Suppressor macrophage (primary cell): ENCODE data around the gene RHPN2.
"Not testable (repeated sequence)": the region's sequence is repeated elsewhere in the genome, so short reads cannot be mapped to it uniquely, and the experiment has no call there.

Source experiments
- DNase-seq, 4 experiments: peaks; one replicate each; pipeline ENCODE4 v3.0.0-alpha.2; 2020 to 2022

Gene RHPN2

DNA sequence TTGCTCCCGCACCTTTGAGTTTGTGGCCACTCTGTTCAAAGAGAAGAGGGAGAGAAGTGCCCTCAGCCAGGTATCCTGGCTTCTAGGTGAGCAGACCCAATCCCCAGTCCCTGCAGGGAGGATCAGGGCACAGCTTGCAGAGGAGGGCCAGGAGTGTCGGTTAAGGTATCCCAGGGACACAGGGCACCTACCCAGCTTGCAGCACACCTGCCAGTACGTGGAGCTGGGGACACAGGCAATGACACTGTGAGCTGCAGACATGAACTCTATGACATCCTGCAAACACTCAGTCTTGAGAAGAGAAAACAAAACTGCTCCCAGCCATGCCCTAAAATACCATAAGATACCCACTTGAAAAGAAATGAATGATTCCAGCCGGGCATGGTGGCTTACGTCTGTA is 38.1 kb downstream of the RHPN2 start:
- not testable (repeated sequence) for DNase-seq

DNA sequence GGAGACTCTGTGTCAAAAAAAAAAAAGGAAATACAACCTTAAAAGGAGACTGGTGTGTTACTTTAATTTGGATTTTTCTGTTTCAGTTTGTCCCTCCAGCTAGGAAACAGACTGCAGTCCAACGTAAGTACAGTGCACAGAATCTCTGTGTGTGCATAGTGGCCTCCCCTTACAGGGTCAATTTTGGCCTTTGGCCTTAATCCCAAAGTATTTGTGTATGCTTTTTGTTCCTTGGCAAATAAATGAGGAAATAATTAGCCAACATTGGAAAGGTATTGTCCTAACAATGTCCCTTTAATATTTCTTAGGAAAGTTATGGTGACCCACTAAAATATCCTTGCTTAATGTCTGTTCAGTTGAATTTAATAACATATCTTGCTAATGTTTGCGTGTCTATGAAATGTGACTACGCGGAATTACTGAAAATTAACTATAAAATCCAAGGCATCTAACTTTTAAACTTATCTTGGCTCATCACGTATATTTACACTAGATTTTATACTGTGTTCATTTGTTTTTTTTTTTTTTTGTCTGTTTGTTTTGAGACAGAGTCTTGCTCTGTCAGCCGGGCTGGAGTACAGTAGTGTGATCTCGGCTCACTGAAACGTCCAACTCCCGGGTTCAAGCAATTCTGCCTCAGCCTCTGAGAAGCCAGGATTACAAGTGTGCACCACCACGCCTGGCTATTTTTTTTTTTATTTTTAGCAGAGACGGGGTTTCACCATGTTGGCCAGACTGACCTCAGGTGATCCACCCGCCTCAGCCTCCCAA is 39.0 kb downstream of the RHPN2 start:
- DNase-seq: not testable (repeated sequence)

DNA sequence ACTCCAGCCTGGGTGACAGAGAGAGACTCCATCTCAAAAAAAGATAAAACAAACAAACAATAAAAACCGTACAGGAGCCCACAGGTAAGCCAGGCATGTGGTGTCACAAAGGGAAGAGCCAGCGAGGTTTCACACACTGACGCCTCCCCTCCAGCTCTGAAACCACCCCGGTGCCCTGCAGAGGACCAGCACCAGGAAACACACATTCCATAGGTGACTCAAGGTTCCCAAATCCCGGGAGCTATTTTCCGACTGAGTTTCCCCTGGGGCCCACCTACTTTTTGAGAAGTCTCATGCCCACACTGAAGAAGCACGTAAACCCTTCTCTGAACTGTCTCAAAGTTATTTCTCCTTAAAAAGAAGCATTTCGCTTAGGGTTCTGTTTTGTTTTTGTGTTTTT is 40.3 kb downstream of the RHPN2 start:
- DNase-seq: no peak

DNA sequence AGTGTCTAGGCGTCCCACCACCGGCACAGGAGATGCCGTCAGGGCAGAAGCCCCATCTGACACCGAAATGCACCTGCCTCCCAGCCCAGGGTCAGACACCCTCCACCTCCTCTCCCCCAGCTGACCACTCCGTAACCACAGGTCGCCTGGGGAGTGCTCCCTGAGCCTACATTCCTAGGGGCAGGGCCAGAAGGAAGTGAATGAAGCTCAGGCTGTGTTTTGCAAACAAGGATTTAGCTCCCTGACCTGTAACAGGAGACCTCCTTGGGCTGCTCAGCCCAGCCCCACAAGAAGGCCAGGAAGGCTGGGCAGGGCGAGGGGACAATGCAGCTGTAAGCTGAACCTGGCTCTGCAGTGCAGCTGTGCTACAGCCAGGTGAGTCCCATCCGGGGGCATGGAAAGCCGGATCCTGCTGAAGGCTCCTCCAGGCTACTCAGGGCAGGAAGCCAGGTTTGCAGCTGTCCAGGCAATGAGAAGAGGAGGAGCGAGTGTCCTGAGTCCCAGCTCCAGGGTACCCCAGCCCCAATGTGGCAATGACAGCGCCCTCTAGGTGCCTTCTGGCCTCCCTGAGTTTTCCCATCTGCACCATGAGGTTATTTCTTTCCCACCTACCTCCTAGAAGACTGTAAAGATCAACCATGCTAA is 42.1 kb downstream of the RHPN2 start:
- DNase-seq: no peak

- DNase-seq: not testable (repeated sequence)
Observed at GRCh38 chr19:33010891-33011290, 53.8 kb downstream of the RHPN2 start.

DNA sequence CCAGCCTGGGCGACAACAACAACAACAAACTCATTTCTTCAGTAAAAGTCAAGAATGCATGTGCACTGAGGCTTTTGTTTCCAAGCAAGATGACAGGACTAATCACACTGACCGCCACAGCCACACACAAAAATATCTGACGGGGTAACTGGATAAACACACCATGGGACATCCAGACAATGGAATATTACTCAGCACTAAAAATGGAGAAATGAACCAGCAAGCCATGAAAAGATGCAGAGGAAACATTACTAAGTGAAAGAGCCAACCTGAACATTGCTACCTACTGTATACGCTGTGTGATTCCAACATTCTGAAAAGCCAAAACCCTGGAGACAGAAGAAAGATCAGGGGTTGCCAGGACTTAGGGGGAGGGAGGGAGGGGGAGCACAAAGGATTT is 56.0 kb downstream of the RHPN2 start:
- DNase-seq: no peak

GRCh38 chr19:33005440-33005839 is 59.2 kb downstream of the RHPN2 start:
- no peak for DNase-seq

DNA sequence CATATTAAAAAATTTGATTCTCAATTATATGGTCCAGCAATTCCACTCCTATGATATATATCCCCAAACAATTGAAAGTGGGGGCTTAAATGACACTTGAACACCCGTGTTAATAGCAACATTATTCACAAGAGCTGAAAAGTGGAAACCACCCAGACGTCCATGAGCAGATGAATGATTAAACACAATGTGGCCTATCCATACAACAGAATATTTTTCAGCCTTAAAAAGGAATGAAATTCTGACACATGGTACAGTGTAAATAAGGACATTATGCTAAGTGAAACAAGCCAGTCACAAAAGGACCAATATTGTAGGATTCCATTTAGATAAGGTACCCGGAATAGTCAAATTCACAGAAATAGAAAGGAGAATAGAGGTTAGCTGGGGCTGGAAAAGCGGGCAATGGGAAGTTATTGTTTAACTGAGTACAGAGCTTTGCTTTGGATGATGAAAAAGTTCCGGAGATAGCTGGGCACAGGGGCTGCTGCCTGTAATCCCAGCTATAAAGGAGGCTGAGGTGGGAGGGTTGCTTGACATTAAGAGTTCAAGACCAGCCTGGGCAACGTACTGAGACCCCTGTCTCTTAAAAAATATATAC is 61.2 kb downstream of the RHPN2 start:
- DNase-seq: not testable (repeated sequence)

DNA sequence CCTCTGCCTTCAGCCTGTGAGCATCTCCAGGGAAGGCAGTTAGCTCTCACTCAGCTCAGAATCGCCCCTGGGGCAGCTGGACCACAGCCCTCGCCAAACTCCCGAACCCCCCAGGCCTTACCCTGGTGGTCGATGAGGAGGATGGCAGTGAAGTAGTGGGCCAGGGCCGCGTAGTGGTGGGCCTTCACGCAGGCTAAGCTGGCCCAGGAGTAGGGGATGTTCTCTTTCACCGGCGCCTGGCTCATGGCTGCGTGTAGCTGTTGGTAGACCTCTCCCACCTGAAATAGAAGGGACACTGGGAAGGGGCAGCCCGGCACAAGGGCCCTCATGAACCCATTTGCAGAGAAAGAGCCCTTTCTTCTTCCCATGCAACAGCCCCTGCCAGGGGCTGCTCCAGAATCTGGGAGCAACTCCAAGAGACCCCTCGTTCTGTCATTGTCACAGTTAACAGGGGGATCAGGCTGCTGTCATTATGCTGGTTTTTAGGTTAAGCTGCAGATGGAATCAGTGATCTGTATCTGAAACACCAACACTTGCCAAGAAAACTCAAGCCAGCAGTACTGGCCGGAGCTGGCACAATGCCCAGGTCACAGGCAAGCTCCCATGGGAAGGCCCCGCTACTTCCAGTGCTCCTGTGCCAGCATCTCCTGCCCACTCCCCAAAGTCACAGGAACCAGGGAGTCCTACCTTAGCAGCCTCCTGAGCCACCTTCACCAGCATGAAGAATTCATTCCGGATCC is 62.4 kb downstream of the RHPN2 start:
- not testable (repeated sequence) for DNase-seq

GRCh38 chr19:33000910-33001309 is 63.8 kb downstream of the RHPN2 start:
- no peak for DNase-seq

GRCh38 chr19:33000510-33000909 is 64.2 kb downstream of the RHPN2 start:
- no peak for DNase-seq

DNA sequence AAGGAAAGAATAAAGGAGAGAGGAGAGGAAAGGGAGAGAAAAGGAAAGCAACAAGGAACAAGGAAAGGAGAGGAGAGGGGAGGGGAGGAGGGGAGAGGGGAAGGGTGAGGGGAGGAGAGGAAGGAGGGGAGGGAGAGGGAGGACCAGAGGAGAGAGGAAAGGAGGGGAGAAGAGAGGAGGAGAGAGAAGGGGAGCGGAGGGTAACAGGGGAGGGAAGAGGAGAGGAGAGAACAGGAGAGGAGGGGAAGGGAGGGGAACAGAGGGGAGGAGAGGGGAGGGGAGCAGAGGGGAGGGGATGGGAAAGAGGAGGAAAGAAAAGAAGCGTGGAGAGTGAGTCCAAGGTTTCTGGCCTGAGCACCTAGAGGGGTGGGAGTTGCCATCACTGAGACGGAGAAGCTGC is 66.0 kb downstream of the RHPN2 start:
- DNase-seq: no peak

- DNase-seq: no peak
Observed at GRCh38 chr19:32997716-32998355, 66.9 kb downstream of the RHPN2 start.

- not testable (repeated sequence) for DNase-seq
Observed at GRCh38 chr19:32997061-32997464, 67.6 kb downstream of the RHPN2 start.

DNA sequence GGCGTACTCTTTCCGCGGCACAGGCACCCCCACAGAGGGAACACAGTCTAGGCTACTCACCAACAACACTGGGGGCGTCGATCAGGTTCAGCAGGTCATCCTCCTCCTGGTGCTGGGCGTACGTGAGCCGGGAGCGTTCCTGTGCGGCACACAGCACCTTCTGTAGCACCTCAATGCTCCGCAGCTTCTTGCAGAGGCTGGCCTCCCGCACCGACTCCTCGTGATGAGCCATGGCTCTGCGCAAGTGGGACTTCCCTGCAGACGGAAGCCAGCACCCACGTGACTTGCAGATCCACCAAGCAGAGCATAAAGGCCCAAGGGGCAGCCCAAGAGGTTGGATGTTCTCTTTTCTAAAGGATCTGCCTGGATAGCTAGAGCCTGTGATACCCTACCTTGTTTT is 68.7 kb downstream of the RHPN2 start:
- not testable (repeated sequence) for DNase-seq

- no peak for DNase-seq
Observed at GRCh38 chr19:32988724-32989123, 76.0 kb downstream of the RHPN2 start.

DNA sequence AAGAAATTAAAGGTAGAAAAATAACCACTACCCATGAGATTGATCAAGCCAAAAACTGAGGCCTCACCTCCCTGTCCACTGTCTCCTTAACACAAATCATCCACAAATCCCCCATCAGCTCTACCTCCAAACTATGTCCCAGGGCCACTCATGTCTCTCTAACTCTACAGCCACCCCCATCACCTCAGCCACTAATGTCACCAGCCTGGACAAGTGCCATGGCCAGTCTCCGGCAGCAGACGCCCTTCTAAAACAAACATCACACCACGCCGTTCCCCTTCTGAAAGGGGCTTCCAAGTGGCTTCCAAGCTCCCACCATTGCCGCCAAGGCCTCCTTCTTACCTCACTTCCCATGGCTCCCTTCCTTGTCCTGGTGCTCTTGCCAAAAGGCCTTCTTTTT is 76.4 kb downstream of the RHPN2 start:
- not testable (repeated sequence) for DNase-seq

DNA sequence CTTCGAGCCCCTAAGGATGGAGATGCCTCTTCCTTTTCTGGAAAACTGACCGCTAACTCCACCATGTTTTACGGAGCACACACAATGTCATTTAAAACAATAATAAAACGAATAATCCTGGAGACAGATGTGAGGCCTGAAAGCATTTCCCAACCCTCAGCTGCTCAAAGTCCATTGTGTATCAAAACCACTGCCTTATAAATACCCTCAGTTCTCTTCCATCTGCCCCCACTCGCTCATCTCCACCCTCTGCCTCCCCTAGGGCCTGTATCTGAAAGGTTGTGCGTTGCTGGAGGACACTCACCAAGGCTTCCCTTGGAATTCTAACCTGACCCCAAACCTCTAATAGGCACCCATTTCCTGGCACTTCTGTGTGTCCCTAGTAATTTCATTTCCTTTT is 82.2 kb downstream of the RHPN2 start:
- not testable (repeated sequence) for DNase-seq

- DNase-seq: not testable (repeated sequence)
Observed at GRCh38 chr19:32979807-32980206, 84.9 kb downstream of the RHPN2 start.

GRCh38 chr19:32977813-32978212 is 86.9 kb downstream of the RHPN2 start:
- DNase-seq: not testable (repeated sequence)

DNA sequence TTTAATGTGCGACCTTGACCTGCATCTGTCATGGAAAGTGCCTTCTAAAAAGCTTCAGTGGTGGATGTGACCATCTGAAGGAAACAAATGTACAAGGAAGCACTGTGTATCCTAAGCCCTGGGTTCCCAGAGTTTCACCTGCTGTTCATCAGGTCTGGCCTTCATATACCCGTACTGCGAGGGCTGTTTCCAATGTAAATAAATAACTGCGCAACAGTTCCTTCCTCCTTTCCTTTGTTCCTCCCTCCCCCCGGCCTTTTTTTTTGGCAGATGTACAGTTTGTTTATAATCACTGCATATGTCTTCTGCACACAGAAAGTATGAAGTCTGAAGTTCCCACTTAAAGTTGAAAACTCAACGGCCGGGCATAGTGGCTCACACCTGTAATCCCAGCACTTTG is 87.4 kb downstream of the RHPN2 start:
- DNase-seq: peak; percentile 14 to 57 (median 34)

DNA sequence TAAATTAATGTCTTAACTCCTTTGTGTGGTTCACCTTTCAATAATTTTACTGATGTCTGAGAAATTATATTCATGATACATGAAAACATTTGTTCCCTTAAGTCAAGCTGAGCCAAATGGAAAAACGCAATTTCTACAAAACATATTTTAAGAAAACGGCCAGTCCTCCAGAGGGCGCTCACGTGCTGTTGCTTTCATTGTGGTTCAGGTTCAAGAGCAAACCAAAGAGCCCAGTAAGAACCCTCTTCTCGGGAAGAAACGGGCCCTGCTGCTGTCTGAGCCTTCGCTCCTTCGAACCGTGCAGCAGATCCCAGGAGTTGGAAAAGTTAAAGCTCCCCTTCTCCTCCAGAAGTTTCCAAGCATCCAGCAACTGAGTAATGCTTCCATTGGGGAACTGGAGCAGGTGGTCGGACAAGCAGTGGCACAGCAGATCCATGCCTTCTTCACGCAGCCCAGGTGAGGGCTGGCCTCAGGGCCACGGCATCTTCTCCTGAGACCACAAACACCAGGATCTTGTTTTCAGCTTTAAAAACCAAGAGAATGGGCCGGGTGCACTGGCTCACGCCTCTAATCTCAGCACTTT is 88.4 kb downstream of the RHPN2 start:
- peak; percentile 61 to 87 (median 84) for DNase-seq
